Measurements from ENCODE around the gene SPTLC2.

- TF ChIP-seq ARNTL (CRISPR knock-in tag; IDR thresholded peaks at IDR 0.05; ENCODE audit: borderline replicate concordance, low read depth): no peak
- no peak for TF ChIP-seq ZFP3 (CRISPR knock-in tag; IDR thresholded peaks at IDR 0.05)
- TF ChIP-seq CREB5 (CRISPR knock-in tag; IDR thresholded peaks at IDR 0.05; ENCODE audit: low read depth): no peak
- TF ChIP-seq, protein P1, sequence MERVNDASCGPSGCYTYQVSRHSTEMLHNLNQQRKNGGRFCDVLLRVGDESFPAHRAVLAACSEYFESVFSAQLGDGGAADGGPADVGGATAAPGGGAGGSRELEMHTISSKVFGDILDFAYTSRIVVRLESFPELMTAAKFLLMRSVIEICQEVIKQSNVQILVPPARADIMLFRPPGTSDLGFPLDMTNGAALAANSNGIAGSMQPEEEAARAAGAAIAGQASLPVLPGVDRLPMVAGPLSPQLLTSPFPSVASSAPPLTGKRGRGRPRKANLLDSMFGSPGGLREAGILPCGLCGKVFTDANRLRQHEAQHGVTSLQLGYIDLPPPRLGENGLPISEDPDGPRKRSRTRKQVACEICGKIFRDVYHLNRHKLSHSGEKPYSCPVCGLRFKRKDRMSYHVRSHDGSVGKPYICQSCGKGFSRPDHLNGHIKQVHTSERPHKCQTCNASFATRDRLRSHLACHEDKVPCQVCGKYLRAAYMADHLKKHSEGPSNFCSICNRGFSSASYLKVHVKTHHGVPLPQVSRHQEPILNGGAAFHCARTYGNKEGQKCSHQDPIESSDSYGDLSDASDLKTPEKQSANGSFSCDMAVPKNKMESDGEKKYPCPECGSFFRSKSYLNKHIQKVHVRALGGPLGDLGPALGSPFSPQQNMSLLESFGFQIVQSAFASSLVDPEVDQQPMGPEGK (CRISPR knock-in tag; IDR thresholded peaks at IDR 0.05; ENCODE audit: borderline replicate concordance): no peak
- TF ChIP-seq ZC3H10 (CRISPR knock-in tag; IDR thresholded peaks at IDR 0.05): no peak
- no peak for TF ChIP-seq RARB (CRISPR knock-in tag; IDR thresholded peaks at IDR 0.05)
- TF ChIP-seq ZNF70 (CRISPR knock-in tag; IDR thresholded peaks at IDR 0.05): no peak
- TF ChIP-seq OSR1 (CRISPR knock-in tag; IDR thresholded peaks at IDR 0.05): no peak
- no peak for TF ChIP-seq ZNF8 (CRISPR knock-in tag; IDR thresholded peaks at IDR 0.05)
- no peak for TF ChIP-seq PPARA (CRISPR knock-in tag; IDR thresholded peaks at IDR 0.05; ENCODE audit: borderline replicate concordance)
- TF ChIP-seq, protein P2, sequence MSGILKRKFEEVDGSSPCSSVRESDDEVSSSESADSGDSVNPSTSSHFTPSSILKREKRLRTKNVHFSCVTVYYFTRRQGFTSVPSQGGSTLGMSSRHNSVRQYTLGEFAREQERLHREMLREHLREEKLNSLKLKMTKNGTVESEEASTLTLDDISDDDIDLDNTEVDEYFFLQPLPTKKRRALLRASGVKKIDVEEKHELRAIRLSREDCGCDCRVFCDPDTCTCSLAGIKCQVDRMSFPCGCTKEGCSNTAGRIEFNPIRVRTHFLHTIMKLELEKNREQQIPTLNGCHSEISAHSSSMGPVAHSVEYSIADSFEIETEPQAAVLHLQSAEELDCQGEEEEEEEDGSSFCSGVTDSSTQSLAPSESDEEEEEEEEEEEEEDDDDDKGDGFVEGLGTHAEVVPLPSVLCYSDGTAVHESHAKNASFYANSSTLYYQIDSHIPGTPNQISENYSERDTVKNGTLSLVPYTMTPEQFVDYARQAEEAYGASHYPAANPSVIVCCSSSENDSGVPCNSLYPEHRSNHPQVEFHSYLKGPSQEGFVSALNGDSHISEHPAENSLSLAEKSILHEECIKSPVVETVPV (CRISPR knock-in tag; IDR thresholded peaks at IDR 0.05): no peak
- TF ChIP-seq TCF4 (CRISPR knock-in tag; IDR thresholded peaks at IDR 0.05; ENCODE audit: borderline replicate concordance): no peak
- no peak for TF ChIP-seq ISL1 (CRISPR knock-in tag; IDR thresholded peaks at IDR 0.05)
- no peak for TF ChIP-seq SNAI2 (CRISPR knock-in tag; IDR thresholded peaks at IDR 0.05)
Observed at GRCh38 chr14:77641534-77642341, 25.3 kb upstream of the SPTLC2 start.
